Right lobe of liver (tissue), 6 donors: Measurements from ENCODE around the gene APH1B. TPM values are rescaled to one million over a fixed set of nuclear protein-coding genes. Genes with fewer than 3 reads are reported as not detected.

Source experiments
- ATAC-seq, 4 donors: fragments of 200-7000 bp; cut with Tn5 transposase; one replicate each; pipeline ENCODE4 v1.9.1; 2020; ENCODE audit warnings: mild to moderate bottlenecking in 4 of 4, moderate library complexity in 4 of 4
- DNase-seq, 3 donors: peaks; one replicate each; pipeline ENCODE4 v3.0.0-alpha.2; 2020
- H3K27ac ChIP-seq, 3 donors: fragments of 200-600 bp; one replicate each; pipeline ENCODE4 v1.8.0; 2022
- H3K27me3 ChIP-seq, 2 donors: fragments of 200-600 bp; one replicate each; pipeline ENCODE4 v1.8.0; 2022
- H3K36me3 ChIP-seq, 4 donors: fragments of 200-600 bp; sonication (generic) in 1 of 4; one replicate each; pipeline versions ENCODE4 v1.5.1 to v1.8.0; 2017 to 2022; ENCODE audit warnings: control low read depth in 1 of 4
- H3K4me1 ChIP-seq, 4 donors: fragments of 200-600 bp; sonication (generic) in 1 of 4; one replicate each; pipeline versions ENCODE4 v1.5.1 to v1.8.0; 2017 to 2022; ENCODE audit warnings: control low read depth in 1 of 4
- H3K4me3 ChIP-seq, 3 donors: fragments of 200-600 bp; one replicate each; pipeline ENCODE4 v1.8.0; 2022
- H3K9me3 ChIP-seq, 4 donors: fragments of 200-600 bp; sonication (generic) in 1 of 4; one replicate each; pipeline versions ENCODE4 v1.5.1 to v1.8.0; 2017 to 2022; ENCODE audit warnings: control low read depth in 1 of 4
- CTCF ChIP-seq, 4 donors: fragments of 200-600 bp in 3 of 4; fragments of 450-650 bp in 1 of 4; IDR thresholded peaks; one replicate each; pipeline versions ENCODE4 v1.5.1 to v1.8.0; 2016 to 2022; ENCODE audit warnings: antibody characterized with exemption in 4 of 4, mild to moderate bottlenecking in 2 of 4
- POLR2A ChIP-seq: fragments of 450-650 bp; IDR thresholded peaks from one replicate; pipeline ENCODE4 v1.6.1; 2017; ENCODE audit warnings: antibody characterized with exemption, mild to moderate bottlenecking
- WGBS: methylation state at CpG from one replicate; pipeline ENCODE4 v1.1.6; 2018; ENCODE audit warnings: low coverage, low lambda C conversion rate; ENCODE audit not compliant: insufficient coverage; ENCODE audit errors: missing lambda C conversion rate; 5-methylcytosine and 5-hydroxymethylcytosine counted together
- intact Hi-C, 2 donors: fragments of 100-400 bp; cut with DNase I; formaldehyde crosslinking; loops; one replicate each; pipeline versions ENCODE4 v1.11.2 to v1.14.1; 2022
- total RNA-seq, 6 experiments: library from RNA; depleted of rRNA in 2 of 6; stranded (reverse); fragments of >200 nt in 2 of 6; fragmentation: NEBNext Ultra II Directional in 3 of 6; extraction: Animal tissue kit (Norgen Biotek cat#: 25700) in 3 of 6; gene quantifications; one replicate each; pipeline versions ENCODE4 v1.1.0 to v1.2.4, GENCODE V29; 2016 to 2023
- donor health status: DM: no; HTN: yes; CAD: no.
- donor health status: DM: no; HTN: no; CAD: no.
- donor health status: DM: no; HTN: no; CAD: no.
- donor health status: DM: no; HTN: yes; CAD: no.
- donor health status: DM: no; HTN: yes; CAD: no.

APH1B gene
- total RNA-seq, 6 experiments from 2014 or later: 2.2 to 7.4 (median 4.7) TPM

DNA sequence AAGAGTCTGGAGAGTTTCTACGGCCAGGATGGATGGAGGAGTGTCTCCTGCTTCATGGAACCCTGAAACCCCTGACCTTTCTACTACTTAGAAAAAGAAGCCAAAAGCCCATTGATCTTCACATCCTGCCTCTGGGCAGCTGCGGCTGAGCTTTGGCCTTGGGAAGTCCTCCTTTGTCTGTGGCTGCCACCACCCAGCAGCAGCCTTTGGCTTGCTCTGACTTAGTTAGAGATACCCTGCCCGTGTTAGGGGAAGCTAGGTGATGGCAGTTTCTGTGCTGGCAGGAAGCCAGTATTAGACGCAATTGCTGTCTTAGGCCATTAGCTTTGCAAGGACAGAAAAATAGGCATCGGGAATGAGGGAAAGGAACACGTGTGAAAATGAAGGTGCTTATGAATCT is 18.8 kb downstream of the APH1B start:
- TF ChIP-seq POLR2A (no peak), CTCF (IDR thresholded peaks at IDR 0.05) (no peak)
- ATAC-seq (peak; percentile 76 to 87 (median 79)), DNase-seq (peak; percentile 49 to 61 (median 55))
- Histone ChIP-seq H3K36me3 (no peaks in the 10 kb centered on the region), H3K4me3 (no peak overlapping the region), H3K4me1 (no peaks in the 10 kb centered on the region), H3K27me3 (no peaks in the 10 kb centered on the region), H3K9me3 (no peaks in the 10 kb centered on the region), H3K27ac (no peak overlapping the region)
- intact Hi-C loops: no loop called here
- WGBS: 17% methylated on average over 5 of the region's 6 CpGs

DNA sequence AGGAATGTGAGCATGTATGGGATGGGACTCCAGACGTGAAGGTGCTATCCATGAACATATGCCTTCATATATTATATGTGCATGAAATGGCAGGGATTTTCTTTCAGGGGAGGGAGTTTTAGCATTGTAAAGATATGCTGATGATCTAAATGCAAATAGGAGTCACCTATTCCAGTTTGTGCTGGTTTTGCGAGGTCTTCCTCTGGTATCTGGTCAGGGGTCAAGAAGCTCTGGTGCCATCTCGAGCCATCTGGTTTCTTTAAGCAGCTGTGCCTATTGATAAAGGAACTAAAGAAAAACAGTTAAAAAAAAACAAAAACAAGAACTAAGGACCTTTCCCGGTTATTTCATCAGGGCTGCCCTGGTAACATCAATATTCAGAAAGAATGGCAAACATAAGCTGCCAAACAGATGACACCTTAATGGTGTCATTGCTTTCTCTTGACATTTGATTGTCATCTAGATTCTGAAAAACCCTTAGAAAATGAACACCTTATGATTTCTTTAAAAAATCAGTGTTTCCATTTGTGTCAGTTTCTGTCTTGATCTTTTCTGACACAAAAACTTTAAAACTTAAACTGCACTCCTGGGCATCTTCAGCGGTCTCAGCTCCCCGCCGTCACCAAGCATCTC is 22.7 kb downstream of the APH1B start:
- Histone ChIP-seq H3K27ac (no peak overlapping the region), H3K27me3 (no peaks in the 10 kb centered on the region), H3K9me3 (no peaks in the 10 kb centered on the region), H3K4me1 (no peaks in the 10 kb centered on the region), H3K36me3 (no peaks in the 10 kb centered on the region), H3K4me3 (no peak overlapping the region)
- DNase-seq: no peak
- 84% methylated on average over 7 of the region's 7 CpGs for WGBS
- ATAC-seq: no peak
- intact Hi-C loops: no loop called here
- no peak for TF ChIP-seq POLR2A
- TF ChIP-seq CTCF (IDR thresholded peaks at IDR 0.05): no peak

DNA sequence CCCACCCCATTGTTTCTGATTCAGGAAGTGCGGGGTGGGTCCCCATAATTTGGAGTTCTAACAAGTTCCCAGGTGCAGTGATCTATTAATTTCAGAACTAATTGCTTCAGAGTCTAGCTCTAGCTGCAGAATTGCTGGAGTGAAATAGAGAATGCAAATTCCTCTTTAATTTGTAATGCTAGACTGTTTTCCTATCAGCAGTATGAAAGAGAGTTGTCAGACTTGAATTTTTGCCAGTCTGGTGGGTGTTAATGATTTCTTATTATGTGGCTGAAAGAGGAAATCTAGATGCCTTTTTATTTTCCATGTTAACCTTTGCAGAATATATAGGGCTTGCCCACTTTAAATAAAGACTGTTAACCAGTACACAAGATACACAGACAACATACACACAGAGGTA is 23.7 kb downstream of the APH1B start:
- peaks cover 0 to 3% (median under 1%) of the 10 kb centered on the region in 4 donors for H3K4me1 ChIP-seq
- intact Hi-C loops: no loop called here
- ATAC-seq (no peak), DNase-seq (no peak)
- H3K4me3 ChIP-seq: no peak overlapping the region
- WGBS: 75% methylated on average over 1 of the region's 1 CpG
- H3K9me3 ChIP-seq: no peaks in the 10 kb centered on the region
- TF ChIP-seq POLR2A: no peak
- no peak for TF ChIP-seq CTCF (IDR thresholded peaks at IDR 0.05)
- H3K36me3 ChIP-seq: no peaks in the 10 kb centered on the region
- no peaks in the 10 kb centered on the region for H3K27me3 ChIP-seq
- H3K27ac ChIP-seq: no peak overlapping the region

GRCh38 chr15:63305260-63305659 is 27.9 kb downstream of the APH1B start:
- H3K4me3 ChIP-seq: no peak overlapping the region
- H3K27ac ChIP-seq: no peak overlapping the region
- intact Hi-C loops: no loop called here
- H3K9me3 ChIP-seq: no peaks in the 10 kb centered on the region
- H3K4me1 ChIP-seq: peaks cover 0 to 11% (median 4%) of the 10 kb centered on the region in 4 donors
- H3K36me3 ChIP-seq: no peaks in the 10 kb centered on the region
- WGBS: 98% methylated on average over 5 of the region's 5 CpGs
- H3K27me3 ChIP-seq: no peaks in the 10 kb centered on the region
- DNase-seq (no peak), ATAC-seq (no peak)
- TF ChIP-seq POLR2A: no peak
- no peak for TF ChIP-seq CTCF (IDR thresholded peaks at IDR 0.05)
